Medulla oblongata (tissue), 1 donor: ENCODE results near the gene NFASC.

ENCODE experiments used
- DNase-seq: peaks from one replicate; pipeline ENCODE4 v3.0.0-alpha.2; 2015; ENCODE audit errors: extremely low spot score

Gene NFASC

DNA sequence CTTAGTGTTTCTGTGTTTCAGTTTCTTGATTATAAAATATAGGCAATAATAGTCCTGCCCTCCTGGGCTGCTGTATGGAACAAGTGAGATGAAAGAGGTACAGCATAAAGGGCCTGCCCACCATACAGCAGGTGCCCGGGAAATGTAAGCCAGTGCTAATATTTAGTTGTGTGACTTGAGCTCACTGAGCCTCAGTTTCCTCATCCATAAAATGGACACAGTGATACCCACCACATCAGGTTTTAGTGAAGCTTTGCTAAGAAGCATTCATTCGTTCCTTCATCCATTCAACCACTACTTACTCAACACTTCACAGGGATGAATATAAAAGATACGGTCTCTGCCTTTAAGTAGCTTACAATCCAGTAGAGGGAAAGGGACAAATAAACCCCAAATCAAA, 192.2 kb downstream of the NFASC start:
- no peak for DNase-seq

DNA sequence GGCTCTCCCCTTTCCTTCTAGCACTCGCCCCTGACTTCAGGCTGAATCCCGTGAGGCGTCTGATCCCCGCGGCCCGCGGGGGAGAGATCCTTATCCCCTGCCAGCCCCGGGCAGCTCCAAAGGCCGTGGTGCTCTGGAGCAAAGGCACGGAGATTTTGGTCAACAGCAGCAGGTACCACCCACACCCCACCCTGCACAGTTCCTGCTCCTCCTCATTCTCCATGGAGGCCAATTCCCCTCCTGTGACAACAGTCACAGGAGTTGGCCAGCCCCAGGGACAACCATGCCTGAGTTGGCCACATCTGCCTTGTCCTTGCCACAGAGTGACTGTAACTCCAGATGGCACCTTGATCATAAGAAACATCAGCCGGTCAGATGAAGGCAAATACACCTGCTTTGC, 193.6 kb downstream of the NFASC start:
- DNase-seq: no peak

DNA sequence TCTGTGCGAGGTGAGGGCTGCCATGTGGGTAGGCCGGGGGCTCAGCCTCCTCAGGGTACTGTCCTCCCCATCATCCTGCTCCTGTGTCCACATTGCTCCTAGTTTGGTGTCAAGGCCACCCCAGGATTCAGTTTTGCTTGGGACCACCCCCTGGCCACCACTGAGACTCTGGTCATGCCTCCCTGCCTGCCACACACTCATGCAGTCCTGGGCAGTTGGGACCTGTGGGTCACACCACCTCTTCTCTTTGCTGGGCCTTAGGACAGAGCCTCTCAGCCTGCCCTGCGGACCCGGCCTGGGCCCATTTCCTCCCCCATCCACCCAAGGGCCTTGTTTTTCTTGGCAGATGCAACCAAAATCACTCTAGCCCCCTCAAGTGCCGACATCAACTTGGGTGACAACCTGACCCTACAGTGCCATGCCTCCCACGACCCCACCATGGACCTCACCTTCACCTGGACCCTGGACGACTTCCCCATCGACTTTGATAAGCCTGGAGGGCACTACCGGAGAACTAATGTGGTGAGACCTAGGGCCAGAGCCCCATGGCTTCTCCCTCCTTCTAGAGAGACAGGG, 194.2 kb downstream of the NFASC start:
- no peak for DNase-seq

DNA sequence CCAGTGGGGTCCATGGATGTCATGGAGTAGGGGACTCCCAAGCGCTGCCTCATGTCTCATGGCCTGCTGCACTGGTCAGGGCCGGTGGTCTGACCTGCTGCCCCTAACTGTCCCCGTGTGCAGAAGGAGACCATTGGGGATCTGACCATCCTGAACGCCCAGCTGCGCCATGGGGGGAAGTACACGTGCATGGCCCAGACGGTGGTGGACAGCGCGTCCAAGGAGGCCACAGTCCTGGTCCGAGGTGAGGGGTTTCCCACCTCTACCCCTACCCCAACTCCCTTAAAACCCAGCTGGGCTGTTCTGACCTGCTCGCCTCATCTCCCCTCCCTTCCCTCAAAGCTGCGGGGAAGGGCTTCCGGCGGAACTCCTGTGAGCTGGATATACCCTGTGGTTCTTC, 195.0 kb downstream of the NFASC start:
- no peak for DNase-seq

DNA sequence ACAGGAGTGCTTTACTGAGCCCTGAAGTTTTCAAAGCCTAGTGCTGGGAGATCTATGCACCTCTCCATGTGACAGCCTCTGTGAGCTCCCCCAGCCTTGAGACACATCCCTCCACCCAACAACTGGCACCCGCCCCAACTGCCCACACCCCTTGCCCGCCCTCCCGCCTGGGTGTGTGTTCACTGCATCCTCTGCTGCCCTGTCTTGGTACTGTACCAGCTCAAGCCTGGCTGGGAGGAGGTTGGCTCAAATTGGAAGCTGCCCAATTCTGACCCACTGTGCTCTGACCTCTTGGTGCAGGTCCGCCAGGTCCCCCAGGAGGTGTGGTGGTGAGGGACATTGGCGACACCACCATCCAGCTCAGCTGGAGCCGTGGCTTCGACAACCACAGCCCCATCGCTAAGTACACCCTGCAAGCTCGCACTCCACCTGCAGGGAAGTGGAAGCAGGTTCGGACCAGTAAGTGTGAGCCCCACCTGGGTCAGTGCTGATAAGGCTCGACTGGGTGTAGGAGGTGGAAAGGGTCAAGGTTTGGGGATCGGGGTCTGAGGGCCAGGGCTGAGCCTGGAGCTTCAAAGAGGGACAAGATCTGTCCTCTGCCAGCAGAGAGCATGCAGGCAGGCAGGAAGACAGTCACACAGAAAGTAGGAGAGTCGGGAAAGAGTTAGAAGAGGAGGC, 195.6 kb downstream of the NFASC start:
- no peak for DNase-seq

DNA sequence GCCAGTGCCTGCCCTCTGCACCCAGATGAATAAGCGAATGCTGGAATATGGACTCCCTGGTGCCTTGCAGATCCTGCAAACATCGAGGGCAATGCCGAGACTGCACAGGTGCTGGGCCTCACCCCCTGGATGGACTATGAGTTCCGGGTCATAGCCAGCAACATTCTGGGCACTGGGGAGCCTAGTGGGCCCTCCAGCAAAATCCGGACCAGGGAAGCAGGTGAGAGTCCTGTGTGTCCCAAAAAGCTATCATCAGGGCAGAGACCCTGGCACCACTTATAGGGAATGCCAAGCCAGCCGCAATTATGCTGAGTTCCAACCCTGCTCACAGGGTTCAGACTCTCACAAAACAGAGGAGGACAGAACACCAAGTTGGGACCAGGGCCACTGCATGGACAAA, 196.4 kb downstream of the NFASC start:
- DNase-seq: no peak

DNA sequence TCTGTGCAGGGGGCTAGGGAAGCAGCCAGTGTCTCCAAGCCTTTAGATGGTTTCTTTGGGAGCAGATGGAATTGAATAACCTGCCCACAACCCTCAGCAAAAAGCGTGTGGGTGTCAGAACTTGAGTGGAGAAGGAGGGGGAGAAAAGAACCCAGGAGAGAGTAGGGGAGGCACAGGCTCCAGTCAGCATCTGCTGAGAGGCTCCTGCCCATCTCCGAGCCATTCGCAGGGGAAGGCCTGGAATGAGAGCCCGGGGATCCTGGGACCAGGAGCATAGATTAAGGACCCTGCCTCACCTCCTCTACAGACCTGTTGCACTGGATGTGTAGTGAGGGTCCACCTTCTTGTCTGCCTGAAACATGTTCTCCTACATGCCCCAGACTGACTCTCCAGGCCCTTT, 197.3 kb downstream of the NFASC start:
- no peak for DNase-seq

DNA sequence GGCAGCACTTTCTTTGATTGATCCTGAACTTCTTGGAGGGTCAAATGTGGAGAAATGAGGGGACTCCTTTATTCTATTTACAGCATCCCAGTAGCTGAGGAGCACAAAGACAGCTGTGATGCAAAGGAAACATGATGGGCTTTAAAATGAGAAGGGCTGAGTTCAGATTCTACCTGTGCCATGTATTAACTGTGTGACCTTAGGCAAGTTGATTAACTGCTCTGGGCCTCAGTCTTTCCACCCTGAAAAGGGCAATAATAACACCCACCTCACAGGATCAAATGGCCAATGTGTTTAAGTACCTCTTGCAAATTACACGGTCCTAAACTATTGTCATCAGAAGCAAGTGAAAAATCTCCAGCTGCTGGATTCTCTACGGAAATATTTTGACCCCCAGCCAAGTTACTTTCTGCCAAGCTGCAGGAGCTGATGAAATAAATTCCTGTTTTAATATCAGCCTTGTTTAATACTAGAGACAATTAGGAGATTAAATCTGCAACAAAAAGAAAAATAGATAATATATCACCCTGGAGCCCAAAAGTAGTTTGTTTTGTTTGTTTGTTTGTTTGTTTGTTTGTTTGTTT, 197.9 kb downstream of the NFASC start:
- no peak for DNase-seq

DNA sequence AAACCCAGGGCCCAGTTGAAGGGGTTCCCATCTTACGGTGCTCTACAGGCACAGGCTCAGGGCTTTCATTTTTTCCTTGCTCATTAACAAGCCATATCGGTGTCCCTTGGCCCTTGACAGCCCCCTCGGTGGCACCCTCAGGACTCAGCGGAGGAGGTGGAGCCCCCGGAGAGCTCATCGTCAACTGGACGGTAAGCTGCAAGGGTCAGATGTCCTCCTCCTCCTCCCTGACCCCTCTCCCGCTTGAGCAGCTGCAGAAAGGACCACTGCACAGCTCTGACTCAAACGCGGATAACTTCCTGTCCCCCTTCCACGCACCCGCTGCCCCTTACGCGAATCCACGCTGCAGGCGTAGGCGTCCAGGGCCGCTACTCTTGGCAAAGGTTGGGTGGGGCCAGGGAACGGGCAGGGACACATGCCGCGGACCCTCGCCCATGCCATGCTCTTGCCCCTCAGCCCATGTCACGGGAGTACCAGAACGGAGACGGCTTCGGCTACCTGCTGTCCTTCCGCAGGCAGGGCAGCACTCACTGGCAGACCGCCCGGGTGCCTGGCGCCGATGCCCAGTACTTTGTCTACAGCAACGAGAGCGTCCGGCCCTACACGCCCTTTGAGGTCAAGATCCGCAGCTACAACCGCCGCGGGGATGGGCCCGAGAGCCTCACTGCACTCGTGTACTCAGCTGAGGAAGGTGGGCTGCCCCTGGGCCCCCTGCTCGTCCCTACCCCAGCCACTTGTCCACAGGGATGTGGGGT, 198.9 kb downstream of the NFASC start:
- DNase-seq: no peak

DNA sequence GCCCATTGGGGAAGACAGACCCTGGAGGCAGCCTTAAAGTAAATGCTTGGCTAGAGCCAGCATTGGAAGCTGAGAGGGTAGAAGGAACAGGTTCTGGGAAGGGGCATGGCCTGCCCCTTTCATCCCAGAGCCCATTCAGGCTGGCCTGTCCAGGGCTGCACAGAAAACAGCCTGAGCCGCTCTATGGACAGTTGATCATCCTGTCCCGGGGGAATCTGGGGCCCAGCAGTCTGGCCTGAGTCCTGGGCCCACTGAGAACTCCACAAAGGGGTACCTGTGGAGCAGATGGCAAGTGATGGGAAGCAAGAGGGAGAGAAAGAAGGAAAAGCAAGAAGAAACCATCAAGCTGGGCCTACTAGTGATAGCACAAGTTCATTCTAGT, 200.4 kb downstream of the NFASC start:
- DNase-seq: no peak

DNA sequence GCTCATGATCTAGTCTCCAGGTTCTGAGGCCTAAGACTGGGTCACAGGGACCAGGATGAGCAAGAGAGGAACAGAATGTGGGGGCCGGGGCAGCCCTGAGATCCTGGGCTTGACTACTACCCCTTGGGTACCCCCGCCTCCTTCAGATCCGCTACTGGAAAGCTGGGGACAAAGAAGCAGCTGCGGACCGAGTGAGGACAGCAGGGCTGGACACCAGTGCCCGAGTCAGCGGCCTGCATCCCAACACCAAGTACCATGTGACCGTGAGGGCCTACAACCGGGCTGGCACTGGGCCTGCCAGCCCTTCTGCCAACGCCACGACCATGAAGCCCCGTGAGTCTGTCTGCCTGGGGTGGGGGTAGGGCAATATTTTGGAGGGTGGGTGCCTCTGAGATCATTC, 201.1 kb downstream of the NFASC start:
- peak; percentile 67 for DNase-seq

DNA sequence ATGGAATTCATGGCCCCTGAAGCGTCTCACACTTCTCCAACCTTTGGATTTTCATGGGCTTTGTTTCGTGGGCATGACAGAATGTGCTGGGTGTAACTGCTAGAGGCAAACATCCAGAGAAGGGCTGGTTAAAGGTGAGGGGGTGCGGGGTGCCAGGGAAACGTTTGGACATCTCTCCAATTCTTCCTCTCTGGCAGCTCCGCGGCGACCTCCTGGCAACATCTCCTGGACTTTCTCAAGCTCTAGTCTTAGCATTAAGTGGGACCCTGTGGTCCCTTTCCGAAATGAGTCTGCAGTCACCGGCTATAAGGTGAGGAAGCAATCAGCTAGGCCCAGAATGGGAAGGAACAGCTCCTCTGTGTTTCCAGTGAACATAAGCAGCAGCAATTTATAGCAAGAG, 201.6 kb downstream of the NFASC start:
- DNase-seq: no peak
